ENCODE results near the gene TSPAN1. TPM values are rescaled to one million over a fixed set of nuclear protein-coding genes. Genes with fewer than 3 reads are reported as not detected.

The TSPAN1 gene, protein sequence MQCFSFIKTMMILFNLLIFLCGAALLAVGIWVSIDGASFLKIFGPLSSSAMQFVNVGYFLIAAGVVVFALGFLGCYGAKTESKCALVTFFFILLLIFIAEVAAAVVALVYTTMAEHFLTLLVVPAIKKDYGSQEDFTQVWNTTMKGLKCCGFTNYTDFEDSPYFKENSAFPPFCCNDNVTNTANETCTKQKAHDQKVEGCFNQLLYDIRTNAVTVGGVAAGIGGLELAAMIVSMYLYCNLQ
- 4.2 TPM for total RNA-seq

GRCh38 chr1:46174448-46175231 lies at the start of gene TSPAN1:
Gene TSPAN1, plus strand, starts transcription at chr1:46175087. Its CDS starts 6,021 bp downstream, at chr1:46181108.
- ATAC-seq (peak; percentile 81), DNase-seq (ENCODE audit: low spot score) (peak; percentile 55)
- intact Hi-C loops (cut with DNase I), result no loop called here

DNA sequence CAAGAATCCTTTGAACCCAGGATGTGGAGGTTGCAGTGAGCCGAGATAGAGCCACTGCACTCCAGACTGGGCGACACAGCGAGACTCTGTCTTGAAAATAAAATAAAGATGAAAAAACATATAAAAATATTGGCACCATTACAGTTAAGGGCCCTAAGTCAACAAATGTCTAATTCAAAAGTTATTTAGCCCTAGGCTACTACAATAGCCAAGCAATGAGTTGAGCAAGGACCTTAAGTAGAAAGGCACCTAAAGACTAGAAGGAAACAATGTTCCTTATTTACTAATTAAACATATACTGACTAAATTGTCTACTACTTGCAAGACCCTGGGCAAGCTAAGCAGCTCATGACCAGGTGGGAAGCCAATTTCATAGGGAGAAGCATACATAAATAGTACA lies 46.5 kb upstream of the TSPAN1 start:
- no peak for DNase-seq (ENCODE audit: low spot score)
- ATAC-seq, result no peak
- intact Hi-C loops (cut with DNase I), result no loop called here

DNA sequence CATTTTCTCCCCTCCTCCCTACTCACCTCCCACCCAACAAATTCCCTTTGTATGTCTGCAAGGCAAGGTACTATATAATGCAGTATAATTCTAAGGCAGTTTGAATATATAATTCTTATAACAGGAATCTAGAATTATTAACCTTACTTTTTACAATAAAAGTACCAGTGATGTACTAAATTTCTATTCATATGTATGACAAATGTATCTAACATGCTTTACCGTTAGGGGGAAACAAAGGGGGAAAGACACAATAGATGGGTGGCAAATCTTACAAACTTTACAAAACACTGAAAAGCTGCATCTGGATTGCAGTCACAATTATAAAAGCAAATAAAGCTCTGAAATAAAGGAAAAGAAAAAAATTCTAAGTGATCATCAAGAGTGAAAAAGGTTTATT lies 44.8 kb upstream of the TSPAN1 start:
- ATAC-seq (no peak), DNase-seq (ENCODE audit: low spot score) (no peak)
- intact Hi-C loops (cut with DNase I), result no loop called here

GRCh38 chr1:46130606-46131005 lies 44.3 kb upstream of the TSPAN1 start:
- intact Hi-C loops (cut with DNase I), result no loop called here
- DNase-seq (ENCODE audit: low spot score), result no peak

GRCh38 chr1:46131093-46131492 lies 43.8 kb upstream of the TSPAN1 start:
- no peak for ATAC-seq
- DNase-seq (ENCODE audit: low spot score), result no peak
- intact Hi-C loops (cut with DNase I), result no loop called here

More at GRCh38 chr1:46130606-46131005, 44.3 kb upstream of the TSPAN1 start:
- ATAC-seq, result no peak

DNA sequence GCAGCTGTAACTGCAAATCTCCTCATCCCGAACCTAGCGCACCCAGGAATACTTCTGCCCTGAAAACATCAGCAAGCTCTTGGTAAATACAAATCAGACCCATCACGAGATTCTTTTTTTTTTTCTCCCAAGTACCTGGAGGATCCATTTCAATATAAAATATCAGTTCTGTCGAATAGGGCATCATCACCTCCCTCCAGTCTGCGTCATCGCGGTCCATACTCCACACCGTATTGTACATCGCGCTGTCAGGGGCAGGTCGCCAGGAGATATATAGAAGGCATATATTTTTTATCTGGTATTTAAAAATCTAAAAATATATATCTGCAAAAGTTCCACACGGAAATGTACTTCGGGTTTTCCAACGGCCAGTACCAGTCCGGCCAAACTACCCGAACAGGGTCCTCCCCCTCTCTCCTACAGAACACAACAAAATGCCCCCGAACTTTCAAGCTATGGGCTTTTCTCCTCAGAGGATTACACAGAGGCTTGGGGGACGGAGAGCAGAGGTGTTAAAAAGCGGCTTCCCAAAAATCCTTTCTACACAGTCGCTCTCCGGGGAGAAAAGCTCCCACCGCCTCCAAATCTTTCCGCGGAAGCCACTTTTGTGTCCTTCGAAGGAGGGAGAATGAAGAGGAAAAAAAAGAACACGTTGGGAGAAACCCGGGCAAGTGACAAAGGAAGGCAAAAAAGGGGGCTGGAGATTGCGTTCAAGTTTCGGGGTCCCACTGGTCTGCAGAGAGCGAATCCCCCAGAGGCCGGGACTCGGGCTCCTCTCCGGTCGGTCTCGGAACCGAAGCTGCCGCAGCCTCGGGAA lies 43.0 kb upstream of the TSPAN1 start:
- DNase-seq (ENCODE audit: low spot score) (no peak), ATAC-seq (no peak)
- intact Hi-C loops (cut with DNase I), result no loop called here

GRCh38 chr1:46132529-46133180 lies 42.2 kb upstream of the TSPAN1 start, which contains the start of gene PIK3R3:
Gene PIK3R3, minus strand, starts transcription at chr1:46132629. Its CDS starts 677 bp downstream, at chr1:46131952.
- peak; percentile 100 for ATAC-seq
- peak; percentile 98 for DNase-seq (ENCODE audit: low spot score)
- intact Hi-C loops (cut with DNase I), result no loop called here

DNA sequence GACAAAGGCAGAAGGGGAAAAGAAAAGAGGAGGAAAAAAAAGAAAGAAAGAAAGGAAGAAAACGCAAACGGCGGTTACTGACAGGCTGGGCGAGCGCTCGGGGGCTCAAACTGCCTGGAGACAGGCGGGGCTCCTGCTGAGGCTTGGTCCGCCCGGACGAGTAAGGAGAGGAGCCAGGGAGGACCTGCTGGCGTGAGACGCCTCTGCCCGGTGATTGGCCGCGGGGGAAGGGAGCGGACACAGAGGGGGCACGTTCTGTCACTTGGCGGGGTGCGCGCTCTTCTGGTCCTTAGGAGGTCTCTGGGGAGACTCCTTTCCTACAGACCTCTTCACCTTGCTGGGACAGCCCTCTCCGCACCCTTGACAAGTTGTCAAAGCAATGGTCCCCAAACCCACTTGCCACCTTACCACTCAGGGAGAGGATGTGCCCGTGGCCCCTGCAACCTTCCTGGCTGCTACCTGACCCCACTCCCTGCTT lies 41.7 kb upstream of the TSPAN1 start:
- intact Hi-C loops (cut with DNase I), result no loop called here
- peak; percentile 52 for ATAC-seq
- DNase-seq (ENCODE audit: low spot score), result no peak

- no peak for DNase-seq (ENCODE audit: low spot score)
- no peak for ATAC-seq
- intact Hi-C loops (cut with DNase I), result no loop called here
Observed at GRCh38 chr1:46133781-46134350, 41.0 kb upstream of the TSPAN1 start.

GRCh38 chr1:46134660-46135331 lies 40.1 kb upstream of the TSPAN1 start:
- DNase-seq (ENCODE audit: low spot score) (no peak), ATAC-seq (no peak)
- intact Hi-C loops (cut with DNase I), result no loop called here

DNA sequence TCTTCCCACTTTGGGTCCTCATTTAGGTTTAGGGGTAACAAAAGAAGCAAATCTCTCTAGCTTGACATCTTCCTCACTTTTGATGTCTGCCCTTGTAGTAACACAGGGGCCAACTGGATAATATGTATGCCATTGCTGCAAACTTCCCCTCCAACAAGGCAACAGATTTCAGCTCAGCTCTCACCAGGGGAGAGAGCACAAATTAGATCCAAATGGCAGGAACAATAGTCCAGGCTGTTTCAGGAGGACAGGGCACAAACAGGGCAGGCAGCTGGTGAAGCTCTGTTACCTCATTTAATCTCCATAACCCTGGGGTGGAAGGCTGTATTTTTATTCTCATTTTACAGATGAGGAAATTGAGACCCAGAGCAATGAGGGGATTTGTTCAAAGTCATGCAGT lies 38.2 kb upstream of the TSPAN1 start:
- intact Hi-C loops (cut with DNase I), result no loop called here
- DNase-seq (ENCODE audit: low spot score) (no peak), ATAC-seq (no peak)

GRCh38 chr1:46137916-46138315 lies 37.0 kb upstream of the TSPAN1 start:
- DNase-seq (ENCODE audit: low spot score) (no peak), ATAC-seq (no peak)
- intact Hi-C loops (cut with DNase I), result no loop called here

GRCh38 chr1:46148318-46148717 lies 26.6 kb upstream of the TSPAN1 start:
- intact Hi-C loops (cut with DNase I), result no loop called here
- no peak for DNase-seq (ENCODE audit: low spot score)

DNA sequence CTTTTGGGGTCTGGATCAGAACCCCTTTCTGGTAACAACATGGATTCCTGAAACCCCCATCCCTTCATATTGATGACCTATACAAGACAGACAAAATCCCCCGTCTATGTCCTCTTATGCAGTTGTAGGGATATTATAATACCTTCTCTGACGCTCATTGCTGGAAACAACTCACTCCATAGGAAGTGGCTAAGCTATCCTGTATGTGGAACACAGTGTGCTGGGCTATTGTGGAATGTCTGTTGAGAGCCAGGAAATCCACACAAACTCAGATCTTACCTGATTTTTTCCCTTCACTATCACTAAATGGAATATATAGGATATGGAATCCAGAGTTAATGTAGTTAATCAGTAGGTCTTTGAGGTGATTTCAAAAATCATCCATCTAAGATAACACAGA lies 24.8 kb upstream of the TSPAN1 start:
- intact Hi-C loops (cut with DNase I), result no loop called here
- ATAC-seq (no peak), DNase-seq (ENCODE audit: low spot score) (no peak)

More at GRCh38 chr1:46148318-46148717, 26.6 kb upstream of the TSPAN1 start:
- no peak for ATAC-seq

DNA sequence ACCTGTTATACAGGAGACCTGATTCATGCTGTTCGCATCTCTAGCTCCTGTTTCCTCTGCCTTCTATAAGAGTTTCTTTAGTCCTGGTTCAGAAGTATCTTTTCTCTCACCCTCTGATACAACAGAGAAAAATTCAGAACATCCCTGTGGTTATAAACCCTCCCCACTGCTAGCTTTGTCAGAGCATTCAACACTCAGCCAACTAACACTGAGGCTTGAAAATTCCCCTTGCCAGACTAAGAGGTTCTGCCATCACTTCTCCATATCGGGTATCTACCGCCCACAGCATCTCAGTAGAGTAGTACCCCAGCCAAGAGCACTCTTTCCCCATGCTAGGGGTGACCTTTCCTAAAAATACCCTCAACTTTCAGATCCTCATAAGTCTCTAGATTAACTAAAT lies 22.9 kb upstream of the TSPAN1 start:
- DNase-seq (ENCODE audit: low spot score) (no peak), ATAC-seq (no peak)
- intact Hi-C loops (cut with DNase I), result no loop called here

- ATAC-seq, result no peak
- DNase-seq (ENCODE audit: low spot score), result no peak
- intact Hi-C loops (cut with DNase I), result no loop called here
Observed at GRCh38 chr1:46153228-46153627, 21.7 kb upstream of the TSPAN1 start.

DNA sequence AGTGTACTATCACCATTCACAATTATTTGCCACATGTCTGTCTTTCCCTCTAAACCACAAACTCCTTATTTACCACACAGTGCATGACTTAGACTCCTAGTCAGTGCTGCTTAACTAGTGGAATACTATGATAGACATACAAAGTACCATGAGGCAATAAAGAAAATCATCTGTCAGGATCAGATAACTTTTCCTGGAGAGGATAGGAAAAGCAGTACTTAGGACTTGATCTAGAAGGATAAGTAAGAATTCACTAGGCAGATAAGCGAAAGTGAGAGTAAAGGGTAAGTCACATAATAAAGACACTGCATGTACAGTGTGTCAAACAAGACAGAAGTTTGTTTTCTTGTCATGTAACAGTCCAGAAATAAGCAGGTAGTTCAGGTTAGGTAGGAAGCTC lies 21.2 kb upstream of the TSPAN1 start:
- DNase-seq (ENCODE audit: low spot score), result no peak
- intact Hi-C loops (cut with DNase I), result no loop called here
- ATAC-seq, result no peak

DNA sequence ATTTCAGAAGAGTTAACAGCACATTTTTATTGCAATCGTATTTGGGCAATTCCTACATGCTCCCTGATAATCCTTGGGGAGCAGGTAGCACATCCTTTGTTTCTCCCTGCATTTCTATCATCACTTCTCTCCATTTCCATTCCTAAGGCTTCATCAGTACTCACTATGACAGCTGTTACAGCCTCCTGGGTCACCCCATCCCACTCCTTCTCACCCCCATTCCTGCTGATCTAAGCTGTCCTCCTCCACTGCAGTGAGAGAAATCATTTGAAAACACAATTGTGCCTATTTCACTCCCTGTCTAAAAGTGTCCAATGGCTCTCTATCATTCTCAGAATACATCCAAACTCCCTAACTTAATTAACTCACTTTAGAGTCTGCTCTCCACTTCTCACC lies 17.0 kb upstream of the TSPAN1 start:
- intact Hi-C loops (cut with DNase I), result no loop called here
- ATAC-seq, result no peak
- DNase-seq (ENCODE audit: low spot score), result no peak
